ENCODE results near the gene GTPBP2.
"Not testable (repeated sequence)": the region's sequence is repeated elsewhere in the genome, so short reads cannot be mapped to it uniquely, and the experiment has no call there.

The GTPBP2 gene

GRCh38 chr6:43657221-43657802, 28.2 kb upstream of the GTPBP2 start:
- no peak for FAIRE-seq

GRCh38 chr6:43652822-43653221, 23.8 kb upstream of the GTPBP2 start:
- FAIRE-seq, result not testable (repeated sequence)

- no peak for FAIRE-seq
These were observed 19.2 kb upstream of the GTPBP2 start for GRCh38 chr6:43648248-43648647.

GRCh38 chr6:43647613-43648012, 18.5 kb upstream of the GTPBP2 start:
- no peak for FAIRE-seq

GRCh38 chr6:43645613-43645964, 16.5 kb upstream of the GTPBP2 start:
- FAIRE-seq, result no peak

- no peak for FAIRE-seq
These were observed 16.0 kb upstream of the GTPBP2 start, which contains the start of gene RSPH9 for GRCh38 chr6:43644940-43645612. Gene RSPH9 (plus strand): TSS chr6:43645036. CDS start chr6:43645099, 63 bp downstream.

- no peak for FAIRE-seq
These were observed 11.1 kb upstream of the GTPBP2 start for GRCh38 chr6:43639984-43640800.

GRCh38 chr6:43636308-43636659, 7.2 kb upstream of the GTPBP2 start:
- FAIRE-seq, result no peak

- no peak for FAIRE-seq
These were observed 6.6 kb upstream of the GTPBP2 start, which contains the start of gene MAD2L1BP for GRCh38 chr6:43635387-43636307. Gene MAD2L1BP (plus strand): TSS chr6:43635840. CDS start chr6:43635876, 36 bp downstream.

GRCh38 chr6:43634702-43635303, 5.7 kb upstream of the GTPBP2 start:
- no peak for FAIRE-seq

- not testable (repeated sequence) for FAIRE-seq
These were observed 3.9 kb upstream of the GTPBP2 start for GRCh38 chr6:43633002-43633401.

GRCh38 chr6:43630980-43631619, 2.0 kb upstream of the GTPBP2 start:
- FAIRE-seq, result no peak

- peak; percentile 99 for FAIRE-seq
These were observed 639 bp upstream of the GTPBP2 start for GRCh38 chr6:43629505-43630300.

GRCh38 chr6:43628393-43629103, 516 bp downstream of the GTPBP2 start:
- FAIRE-seq, result no peak

- FAIRE-seq, result no peak
These were observed 1.8 kb downstream of the GTPBP2 start for GRCh38 chr6:43627008-43627825.

- no peak for FAIRE-seq
These were observed 3.6 kb downstream of the GTPBP2 start for GRCh38 chr6:43625393-43625992.

- FAIRE-seq, result no peak
These were observed 4.2 kb downstream of the GTPBP2 start for GRCh38 chr6:43624786-43625288.

Measured in A204.1 (cell line).